ENCODE measurements around the gene ENTPD5.

DNA sequence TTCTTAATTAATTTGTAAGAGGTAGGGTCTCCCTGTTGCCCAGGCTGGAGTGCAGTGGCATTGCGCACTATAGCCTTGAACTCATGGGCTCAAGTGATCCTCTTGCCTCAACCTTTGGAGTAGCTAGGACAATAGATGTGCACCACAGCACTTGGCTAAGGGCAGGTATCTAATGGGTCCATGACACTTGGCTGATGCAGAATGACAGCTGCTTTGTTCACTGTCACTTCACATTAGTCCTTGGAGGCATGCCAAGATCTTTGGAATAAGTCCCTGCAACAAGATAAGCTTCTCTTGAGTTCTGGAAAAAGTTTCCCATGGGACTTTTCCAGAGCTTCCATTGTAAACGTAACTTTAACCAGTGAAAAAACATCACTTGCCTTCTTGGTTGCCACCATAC is 45.6 kb downstream of the ENTPD5 start:
- TF ChIP-seq, protein P1, sequence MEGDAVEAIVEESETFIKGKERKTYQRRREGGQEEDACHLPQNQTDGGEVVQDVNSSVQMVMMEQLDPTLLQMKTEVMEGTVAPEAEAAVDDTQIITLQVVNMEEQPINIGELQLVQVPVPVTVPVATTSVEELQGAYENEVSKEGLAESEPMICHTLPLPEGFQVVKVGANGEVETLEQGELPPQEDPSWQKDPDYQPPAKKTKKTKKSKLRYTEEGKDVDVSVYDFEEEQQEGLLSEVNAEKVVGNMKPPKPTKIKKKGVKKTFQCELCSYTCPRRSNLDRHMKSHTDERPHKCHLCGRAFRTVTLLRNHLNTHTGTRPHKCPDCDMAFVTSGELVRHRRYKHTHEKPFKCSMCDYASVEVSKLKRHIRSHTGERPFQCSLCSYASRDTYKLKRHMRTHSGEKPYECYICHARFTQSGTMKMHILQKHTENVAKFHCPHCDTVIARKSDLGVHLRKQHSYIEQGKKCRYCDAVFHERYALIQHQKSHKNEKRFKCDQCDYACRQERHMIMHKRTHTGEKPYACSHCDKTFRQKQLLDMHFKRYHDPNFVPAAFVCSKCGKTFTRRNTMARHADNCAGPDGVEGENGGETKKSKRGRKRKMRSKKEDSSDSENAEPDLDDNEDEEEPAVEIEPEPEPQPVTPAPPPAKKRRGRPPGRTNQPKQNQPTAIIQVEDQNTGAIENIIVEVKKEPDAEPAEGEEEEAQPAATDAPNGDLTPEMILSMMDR (tag by site-specific recombination; IDR thresholded peaks at IDR 0.05): no peak
- TF ChIP-seq ZBTB8A (tag by site-specific recombination; IDR thresholded peaks at IDR 0.05) (no peak), ZNF121 (tag by site-specific recombination; IDR thresholded peaks at IDR 0.05) (no peak), SETDB1 (IDR thresholded peaks at IDR 0.05; ENCODE audit: insufficient read length, low read length) (no peak), PRDM1 (tag by site-specific recombination; IDR thresholded peaks at IDR 0.05) (no peak)
- TF ChIP-seq, protein P2, sequence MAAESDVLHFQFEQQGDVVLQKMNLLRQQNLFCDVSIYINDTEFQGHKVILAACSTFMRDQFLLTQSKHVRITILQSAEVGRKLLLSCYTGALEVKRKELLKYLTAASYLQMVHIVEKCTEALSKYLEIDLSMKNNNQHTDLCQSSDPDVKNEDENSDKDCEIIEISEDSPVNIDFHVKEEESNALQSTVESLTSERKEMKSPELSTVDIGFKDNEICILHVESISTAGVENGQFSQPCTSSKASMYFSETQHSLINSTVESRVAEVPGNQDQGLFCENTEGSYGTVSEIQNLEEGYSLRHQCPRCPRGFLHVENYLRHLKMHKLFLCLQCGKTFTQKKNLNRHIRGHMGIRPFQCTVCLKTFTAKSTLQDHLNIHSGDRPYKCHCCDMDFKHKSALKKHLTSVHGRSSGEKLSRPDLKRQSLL (tag by site-specific recombination; IDR thresholded peaks at IDR 0.05): no peak
- TF ChIP-seq, protein P3, sequence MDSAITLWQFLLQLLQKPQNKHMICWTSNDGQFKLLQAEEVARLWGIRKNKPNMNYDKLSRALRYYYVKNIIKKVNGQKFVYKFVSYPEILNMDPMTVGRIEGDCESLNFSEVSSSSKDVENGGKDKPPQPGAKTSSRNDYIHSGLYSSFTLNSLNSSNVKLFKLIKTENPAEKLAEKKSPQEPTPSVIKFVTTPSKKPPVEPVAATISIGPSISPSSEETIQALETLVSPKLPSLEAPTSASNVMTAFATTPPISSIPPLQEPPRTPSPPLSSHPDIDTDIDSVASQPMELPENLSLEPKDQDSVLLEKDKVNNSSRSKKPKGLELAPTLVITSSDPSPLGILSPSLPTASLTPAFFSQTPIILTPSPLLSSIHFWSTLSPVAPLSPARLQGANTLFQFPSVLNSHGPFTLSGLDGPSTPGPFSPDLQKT (IDR thresholded peaks at IDR 0.05; ENCODE audit: borderline replicate concordance, low read depth, low read length): no peak
- TF ChIP-seq, protein P4, sequence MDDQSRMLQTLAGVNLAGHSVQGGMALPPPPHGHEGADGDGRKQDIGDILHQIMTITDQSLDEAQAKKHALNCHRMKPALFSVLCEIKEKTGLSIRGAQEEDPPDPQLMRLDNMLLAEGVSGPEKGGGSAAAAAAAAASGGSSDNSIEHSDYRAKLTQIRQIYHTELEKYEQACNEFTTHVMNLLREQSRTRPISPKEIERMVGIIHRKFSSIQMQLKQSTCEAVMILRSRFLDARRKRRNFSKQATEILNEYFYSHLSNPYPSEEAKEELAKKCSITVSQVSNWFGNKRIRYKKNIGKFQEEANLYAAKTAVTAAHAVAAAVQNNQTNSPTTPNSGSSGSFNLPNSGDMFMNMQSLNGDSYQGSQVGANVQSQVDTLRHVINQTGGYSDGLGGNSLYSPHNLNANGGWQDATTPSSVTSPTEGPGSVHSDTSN (CRISPR knock-in tag; IDR thresholded peaks at IDR 0.05): no peak
